Measurements from ENCODE around the gene ZNF830.

- TF ChIP-seq CTCF (IDR thresholded peaks at IDR 0.05) (no peak), POLR2AphosphoS5 (IDR thresholded peaks at IDR 0.05; ENCODE audit: low read depth, low read length) (no peak), SMC3 (IDR thresholded peaks at IDR 0.05; ENCODE audit: low read depth, low read length) (no peak), EP300 (IDR thresholded peaks at IDR 0.05; ENCODE audit: borderline replicate concordance in 1 of 2, low read depth in 1 of 2, low read length in 1 of 2) (no peak), GATA2 (CRISPR knock-in tag; IDR thresholded peaks at IDR 0.05) (no peak)
These were observed 42.4 kb downstream of the ZNF830 start for GRCh38 chr17:35003778-35004177.
